Ovary (tissue), 3 donors: Measurements from ENCODE around the gene STAT1.

Experiments used
- CTCF ChIP-seq, 3 donors: fragments of 450-650 bp in 2 of 3; fragments of 200-600 bp in 1 of 3; IDR thresholded peaks; one replicate each; pipeline versions ENCODE4 v1.5.1 to v1.8.0; 2016 to 2022; ENCODE audit warnings: antibody characterized with exemption in 3 of 3, mild to moderate bottlenecking in 1 of 3
- EP300 ChIP-seq: sonication (generic); formaldehyde crosslinking; IDR thresholded peaks from one replicate; pipeline ENCODE4 v1.6.1; 2017; ENCODE audit warnings: antibody characterized with exemption
- POLR2A ChIP-seq: fragments of 450-650 bp; IDR thresholded peaks from one replicate; pipeline ENCODE4 v1.6.1; 2017; ENCODE audit warnings: antibody characterized with exemption, mild to moderate bottlenecking, moderate library complexity
- donor health status: DM: no; HTN: no; CAD: no.

DNA sequence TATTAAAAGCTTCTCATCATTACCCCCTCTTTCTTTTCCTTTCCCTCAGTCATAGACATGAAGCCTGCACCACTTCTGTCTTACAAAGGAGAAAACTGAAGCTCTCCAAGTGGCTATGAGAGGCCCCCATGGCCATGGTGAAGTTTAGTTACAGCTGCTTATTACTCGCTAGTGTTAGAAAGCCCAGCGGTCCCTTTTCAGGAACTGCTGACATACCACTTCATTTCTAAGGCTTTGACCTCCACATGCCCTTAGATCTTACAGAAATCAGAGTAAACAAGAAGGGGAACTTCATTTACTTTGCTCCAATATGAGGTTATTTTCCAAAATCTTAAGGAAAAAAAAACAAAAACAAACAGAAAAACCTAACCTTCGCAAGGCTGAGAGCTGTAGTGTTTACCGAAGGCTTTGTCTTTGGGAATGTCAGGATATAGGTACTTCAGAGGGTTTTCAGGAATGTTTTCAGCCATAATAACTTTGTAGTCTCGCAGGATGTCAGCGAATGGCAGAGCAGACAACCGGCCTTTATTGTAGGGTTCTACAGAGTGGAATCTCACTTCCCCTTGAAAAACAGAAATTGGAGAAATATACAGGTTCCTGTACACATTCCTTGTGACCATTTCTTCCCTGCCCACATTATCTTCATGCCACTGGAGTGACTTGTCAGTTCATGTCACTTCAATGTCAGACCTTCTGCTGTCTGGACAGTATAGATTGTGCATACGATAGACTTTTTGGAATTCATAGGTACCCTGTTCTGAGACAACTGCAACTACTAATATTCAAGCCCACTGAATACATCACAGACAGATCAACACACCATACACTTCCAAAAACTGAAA lies 18.8 kb upstream of the STAT1 start:
- no peak for TF ChIP-seq CTCF (IDR thresholded peaks at IDR 0.05)
- TF ChIP-seq EP300, result no peak
- no peak for TF ChIP-seq POLR2A
